Measurements from ENCODE around the gene USF3.

USF3 gene

GRCh38 chr3:113696658-113697499 is 437 bp upstream of the USF3 start:
- DNase-seq = peak; percentile 95

DNA sequence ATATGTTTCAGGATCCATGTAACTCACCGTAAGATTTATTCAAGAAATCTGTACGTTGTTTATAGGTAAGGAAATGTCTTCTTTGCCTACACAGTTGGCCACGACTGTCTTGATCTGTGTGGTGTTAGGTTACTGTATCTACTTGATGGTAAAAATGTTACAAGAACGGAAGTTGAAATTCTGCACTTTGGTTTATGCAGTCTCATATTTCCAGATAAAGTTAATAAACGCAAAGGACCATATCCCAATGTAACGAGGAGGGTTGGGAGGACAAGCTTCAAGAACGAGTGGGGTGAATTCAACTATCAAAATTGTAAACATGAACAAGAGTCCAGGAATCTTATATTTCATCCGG is 1.0 kb downstream of the USF3 start:
- no peak for DNase-seq

DNA sequence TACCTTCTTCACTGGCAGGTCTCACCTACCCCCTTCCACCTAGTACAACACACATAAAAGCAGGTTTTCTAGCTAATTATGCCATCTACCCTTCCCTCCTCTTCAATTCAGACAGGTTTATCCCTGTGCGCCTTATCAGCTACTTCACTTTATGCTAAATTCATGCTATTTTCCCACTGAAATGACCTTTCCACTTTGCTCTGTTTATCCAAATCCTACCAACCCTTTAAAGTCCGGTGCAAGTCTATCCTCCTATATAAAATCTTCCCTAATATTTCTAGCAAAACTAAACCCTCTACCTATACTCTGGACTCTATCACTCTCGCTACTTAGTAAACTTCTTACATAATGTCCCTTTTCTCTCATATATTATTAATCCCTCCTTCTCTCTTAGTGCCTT is 6.0 kb downstream of the USF3 start:
- no peak for DNase-seq

DNA sequence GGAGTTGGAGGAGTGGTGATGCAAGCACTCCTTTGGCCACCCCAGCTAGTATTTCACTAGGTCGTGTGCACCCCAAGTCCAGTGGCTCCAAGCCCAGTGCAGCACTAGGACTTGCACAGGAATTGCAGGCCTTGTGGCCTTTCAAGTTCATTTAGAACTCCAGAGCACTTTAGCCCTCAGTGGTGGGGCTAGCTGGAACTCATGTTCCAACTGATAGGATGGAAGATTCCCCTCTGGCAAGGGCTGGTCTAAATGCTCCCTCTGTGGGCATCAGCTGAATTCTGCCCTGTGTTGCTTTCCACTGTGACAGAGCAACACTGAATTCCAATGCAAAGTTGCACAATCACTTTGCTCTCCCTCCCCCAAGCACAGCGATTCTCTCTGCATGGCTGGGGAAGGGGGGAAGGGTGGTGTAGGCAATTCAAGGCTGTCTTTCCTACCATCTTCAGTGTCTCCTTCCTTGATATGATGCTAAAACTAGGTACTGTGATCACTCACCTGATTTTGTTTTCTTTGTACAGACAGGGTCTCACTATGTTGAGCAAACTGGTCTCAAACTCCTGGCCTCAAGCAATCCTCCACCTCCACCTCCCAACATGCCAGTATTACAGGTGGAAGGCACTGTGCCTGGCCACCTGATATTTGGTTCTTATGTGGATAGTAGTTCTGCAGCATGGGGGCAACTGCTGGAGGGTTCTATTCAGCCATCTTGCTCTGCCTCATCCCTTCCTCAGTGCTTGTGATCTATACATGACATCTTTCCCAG is 10.3 kb downstream of the USF3 start:
- no peak for DNase-seq

- DNase-seq = no peak
Observed at GRCh38 chr3:113685124-113685523, 11.3 kb downstream of the USF3 start.

DNA sequence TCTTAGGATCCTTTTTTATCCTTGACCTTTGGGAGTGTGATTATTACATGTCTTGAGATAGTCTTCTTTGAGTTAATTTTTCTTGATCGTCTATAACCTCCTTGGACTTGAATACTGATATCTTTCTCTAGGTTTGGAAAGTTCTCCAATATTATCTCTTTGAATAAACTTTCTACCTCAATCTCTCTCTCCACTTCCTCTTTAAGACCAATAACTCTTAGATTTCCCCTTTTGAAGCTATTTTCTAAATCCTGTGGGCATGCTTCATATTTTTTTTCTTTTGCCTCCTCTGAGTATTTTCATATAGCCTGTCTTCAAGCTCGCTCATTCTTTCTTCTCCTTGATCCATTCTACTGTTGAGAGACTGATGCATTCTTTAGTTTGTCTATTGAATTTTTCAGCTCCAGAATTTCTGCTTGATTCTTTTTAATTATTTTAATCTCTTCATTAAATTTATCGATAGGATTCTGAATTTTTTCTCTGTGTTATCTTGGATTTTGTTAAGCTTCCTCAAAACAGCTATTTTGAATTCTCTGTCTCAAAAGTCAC is 12.1 kb downstream of the USF3 start:
- DNase-seq = no peak

DNA sequence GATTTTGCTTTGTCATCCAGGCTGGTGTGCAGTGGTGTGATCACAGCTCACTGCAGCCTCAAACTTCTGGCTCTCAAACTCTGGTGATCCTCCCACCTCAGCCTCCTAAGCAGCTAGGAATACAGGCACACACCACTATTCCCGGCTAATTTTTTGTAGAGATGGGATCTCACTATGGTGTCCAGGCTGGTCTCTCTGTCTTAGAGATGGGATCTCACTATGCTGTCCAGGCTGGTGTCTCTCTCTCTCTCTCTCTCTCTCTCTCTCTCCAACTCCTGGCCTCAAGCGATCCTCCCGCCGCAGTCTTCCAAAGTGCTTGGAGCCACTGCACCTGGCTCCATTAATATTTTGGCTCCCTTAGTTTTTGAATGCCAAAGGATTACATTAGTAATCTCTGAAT is 17.7 kb downstream of the USF3 start:
- no peak for DNase-seq

DNA sequence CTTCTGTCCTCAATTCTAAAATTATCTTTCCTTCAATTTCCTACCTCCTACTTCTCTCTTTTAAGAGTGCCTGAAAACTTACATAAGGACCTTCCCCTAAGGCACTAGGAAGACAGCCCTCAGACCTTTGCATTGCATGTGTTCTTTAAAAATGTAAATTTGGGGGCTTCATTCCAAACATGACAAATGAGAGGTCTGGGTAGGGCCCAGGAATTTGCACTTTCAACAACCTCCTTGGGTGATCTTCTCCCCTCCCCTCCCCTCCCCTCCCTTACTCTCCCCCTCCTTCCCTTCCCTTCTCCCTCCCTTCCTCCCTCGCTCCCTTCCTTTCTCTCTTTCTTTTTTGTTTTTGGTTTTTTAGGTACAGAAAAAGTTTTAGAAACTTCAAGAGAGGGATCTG is 18.7 kb downstream of the USF3 start:
- DNase-seq = no peak

DNA sequence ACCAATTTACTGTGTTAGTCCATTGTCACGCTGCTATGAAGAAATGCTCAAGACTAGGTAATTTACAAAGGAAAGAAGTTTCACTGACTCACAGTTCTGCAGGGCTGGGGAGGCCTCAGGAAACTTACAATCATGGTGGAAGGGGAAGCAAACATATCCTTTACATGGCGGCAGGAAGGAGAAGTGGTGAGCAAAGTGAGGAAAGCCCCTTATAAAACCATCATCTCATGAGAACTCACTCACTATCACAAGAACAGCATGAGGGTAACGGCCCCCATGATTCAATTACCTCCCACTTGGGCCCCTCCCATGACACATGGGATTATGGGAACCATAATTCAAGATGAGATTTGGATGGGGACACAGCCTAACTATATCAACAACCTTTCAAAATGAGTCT is 20.2 kb downstream of the USF3 start:
- DNase-seq = no peak

DNA sequence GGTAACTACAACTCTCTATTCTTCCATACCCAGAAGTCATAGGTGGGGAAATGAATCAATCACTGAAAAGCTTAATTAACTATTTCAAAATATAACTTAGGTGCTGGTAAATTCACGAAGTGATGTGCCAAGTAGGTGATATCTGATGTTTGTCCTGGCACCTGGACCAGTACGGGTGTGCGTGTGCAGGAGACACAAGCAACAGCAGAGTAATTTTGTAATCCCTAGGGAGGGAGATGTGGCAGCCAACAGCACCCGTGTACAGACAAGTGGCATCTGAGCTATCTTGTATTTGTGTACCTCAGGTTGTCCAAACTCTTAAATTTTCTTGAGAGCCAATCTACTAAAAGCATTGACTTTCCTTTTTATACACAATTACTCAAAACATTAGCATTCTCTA is 22.8 kb downstream of the USF3 start:
- no peak for DNase-seq

DNA sequence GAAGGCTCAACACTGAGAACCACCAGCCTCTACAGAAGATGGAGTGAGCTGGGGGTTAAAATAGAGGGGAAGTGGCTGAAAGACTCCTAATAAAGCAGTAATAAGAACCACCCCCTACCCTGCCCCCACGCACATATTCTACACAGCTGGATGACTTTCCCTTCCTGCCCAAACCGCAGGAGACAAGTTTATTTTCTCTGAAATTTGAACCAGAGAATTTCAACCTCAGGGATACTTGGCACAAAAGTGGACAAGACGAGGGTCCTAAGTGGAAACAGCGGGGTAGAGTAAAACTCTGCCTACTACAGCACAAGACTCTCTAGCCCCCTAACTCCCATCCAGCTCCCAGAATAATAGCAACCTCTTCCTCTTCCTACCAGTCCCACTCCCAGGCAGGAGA is 28.4 kb downstream of the USF3 start:
- no peak for DNase-seq

DNA sequence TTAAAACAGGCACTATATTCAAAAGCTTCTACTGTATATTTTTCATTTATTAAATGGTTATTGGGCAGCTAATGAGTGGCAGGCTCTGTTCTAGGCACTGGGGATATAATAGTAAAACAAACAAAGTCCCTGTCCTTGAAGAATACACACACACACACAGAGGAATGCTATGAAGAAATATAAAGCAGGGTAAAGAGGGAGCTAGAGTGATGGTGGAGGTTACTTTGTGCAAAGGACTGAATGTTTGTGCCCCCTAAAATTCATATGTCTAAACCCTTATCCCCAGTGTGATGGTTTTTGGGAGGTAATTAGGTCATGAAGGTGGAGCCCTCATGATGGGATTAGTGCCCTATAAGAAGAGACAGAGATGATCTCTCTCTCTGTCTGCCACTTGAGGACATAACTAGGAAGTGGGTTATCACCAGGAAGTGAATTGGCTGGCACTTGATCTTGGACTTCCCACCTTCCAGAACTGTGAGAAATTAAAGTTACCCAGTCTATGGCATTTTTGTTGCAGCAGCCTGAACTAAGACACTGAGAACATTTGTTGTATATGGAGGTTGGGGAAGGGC is 31.8 kb downstream of the USF3 start:
- DNase-seq = no peak

DNA sequence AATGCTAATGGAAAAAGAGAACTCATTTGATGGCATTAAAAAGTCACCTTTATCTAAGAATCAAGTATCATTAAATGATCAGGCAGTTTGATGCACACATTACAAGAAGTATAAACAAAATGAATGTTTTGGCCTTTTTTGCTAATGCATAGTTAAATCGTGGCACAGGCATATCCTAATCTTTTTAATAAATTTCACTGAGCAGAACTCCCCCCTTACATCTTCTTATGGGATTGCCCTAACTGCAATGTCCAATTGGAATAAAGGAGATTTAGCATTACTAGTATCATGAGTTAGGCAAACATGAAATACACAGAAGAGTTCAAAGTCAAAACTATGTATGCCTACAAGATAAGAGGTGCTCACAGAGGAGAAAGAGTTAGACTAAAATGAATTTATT is 32.7 kb downstream of the USF3 start:
- DNase-seq = no peak

DNA sequence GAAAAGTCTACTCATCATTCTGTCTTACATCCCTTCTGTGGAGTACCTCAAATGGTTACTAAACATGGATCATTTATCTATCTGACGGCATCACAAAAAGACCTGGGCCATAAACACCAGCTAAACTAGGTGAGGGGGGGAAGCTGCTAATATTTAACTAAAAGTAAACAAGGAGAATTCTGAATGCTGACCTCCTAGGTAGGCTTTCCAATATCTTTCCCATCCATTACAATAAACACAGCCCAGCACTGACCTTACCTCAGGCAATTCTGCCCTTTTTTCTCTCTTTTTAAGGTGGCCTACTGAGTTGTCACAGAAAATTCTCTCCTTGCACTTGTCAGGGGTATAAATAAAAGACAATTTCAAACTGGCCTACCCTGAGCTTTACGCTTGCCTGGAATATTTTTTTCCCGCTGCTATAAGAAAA is 33.1 kb downstream of the USF3 start:
- no peak for DNase-seq

GRCh38 chr3:113662824-113663223 is 33.6 kb downstream of the USF3 start:
- no peak for DNase-seq

DNA sequence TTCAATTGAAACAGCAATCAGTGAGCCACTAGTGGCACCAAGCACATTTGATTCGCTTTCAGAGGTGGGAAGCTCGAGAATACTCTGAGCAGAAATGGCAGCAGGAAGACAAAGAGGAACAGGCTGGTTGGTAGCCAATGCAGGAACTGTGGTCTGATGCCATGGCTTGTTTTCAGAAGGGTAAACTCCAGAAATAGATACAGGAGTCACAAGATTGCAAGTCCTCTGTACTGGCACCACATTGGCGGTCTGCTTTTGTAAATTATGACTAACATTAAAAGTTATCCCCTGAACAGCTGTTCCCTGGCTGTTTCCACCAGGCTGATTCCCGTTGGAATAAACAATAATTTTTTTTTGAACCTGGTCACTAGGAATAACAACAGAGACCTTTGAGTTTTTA is 35.5 kb downstream of the USF3 start:
- DNase-seq = no peak

GRCh38 chr3:113660458-113660857 is 36.0 kb downstream of the USF3 start:
- DNase-seq = no peak

GRCh38 chr3:113659996-113660395 is 36.4 kb downstream of the USF3 start:
- DNase-seq = no peak

DNA sequence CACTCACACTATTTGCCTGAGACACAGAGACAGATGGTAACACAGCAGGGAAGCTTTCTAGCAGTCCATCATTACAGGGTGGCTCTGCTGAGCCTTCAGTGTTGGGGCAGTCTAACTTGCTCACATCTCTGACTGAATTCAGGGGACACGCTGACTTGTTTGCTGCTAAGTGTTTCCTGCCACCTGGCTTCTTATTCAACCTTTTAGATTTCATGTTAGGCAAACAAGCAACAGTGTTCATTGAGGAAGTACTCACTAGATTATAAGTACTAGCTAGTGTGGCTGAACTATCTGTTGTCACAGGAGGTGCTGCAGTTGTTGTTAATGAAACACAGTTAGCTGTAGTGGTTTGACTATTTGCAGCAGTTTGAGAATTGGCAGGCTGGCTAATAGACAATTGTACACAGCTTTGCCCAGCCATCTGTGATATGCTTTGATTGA is 37.3 kb downstream of the USF3 start:
- no peak for DNase-seq

DNA sequence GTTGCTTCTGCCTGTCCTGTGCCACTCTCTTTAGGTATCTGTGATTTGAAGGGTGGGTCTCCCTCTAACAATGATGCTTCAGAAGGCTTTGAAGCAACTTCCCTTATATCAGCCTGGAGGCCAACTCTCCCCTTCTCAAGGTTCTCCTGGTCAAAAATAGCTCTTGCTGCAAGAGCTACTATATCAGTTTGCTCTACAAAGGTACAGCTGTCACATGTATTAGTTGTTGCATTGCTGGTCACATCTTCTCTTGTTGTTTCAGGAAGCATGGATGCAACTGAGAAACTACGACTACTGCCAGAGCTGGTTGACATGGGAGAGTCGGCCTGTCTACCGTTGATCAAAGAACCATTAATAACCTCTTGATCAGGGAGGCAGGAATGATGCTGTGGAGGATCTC is 38.3 kb downstream of the USF3 start:
- DNase-seq = no peak

DNA sequence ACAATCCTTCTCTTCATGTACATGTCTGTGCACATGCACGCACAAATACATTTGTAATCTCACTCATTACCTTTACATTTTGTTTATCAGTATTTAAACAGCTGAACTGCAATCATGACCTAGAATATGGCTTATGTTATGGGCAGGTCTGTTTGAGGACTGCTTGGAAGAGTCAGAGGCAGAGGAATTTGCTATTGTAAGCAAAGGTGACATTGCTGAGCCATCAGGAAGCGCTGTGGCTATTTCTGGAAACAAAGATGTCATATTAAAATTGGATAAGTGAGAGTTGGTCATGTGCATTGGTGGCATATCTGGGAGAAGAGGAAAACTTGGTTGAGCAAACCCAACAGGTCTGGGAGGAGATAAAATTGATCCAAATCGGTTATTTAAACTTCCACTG is 41.6 kb downstream of the USF3 start:
- no peak for DNase-seq

DNA sequence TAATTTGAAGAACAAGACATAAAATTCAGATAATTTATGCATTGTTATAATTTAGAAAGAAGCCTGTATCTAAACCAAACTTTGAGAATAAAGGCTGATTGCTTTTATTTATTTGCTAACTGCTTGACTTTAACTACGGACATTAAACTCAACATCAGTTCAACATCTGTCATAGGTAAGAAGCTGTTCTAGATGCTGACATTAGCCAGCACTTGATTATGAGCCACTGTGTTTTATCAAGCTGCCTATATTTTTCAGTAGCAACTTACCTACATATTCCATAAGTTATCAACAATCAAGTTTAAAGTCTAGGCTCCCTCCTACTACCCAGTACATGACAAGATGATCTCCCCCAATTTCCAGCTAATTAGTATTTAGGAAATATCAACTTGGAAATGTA is 42.1 kb downstream of the USF3 start:
- DNase-seq = no peak

- DNase-seq = no peak
Observed at GRCh38 chr3:113649174-113649845, 47.1 kb downstream of the USF3 start.
